ENCODE results near the gene ETNK1. TPM values are rescaled to one million over a fixed set of nuclear protein-coding genes. Genes with fewer than 3 reads are reported as not detected.

ETNK1 gene
- total RNA-seq, 1 donor from 2014 or later = 32.8 TPM

- Mint-ChIP-seq H3K4me1 (ENCODE audit: low read depth) (peaks cover 24% of the 10 kb centered on the region), H3K36me3 (ENCODE audit: low read depth) (no peaks in the 10 kb centered on the region), H3K27ac (ENCODE audit: unreplicated experiment) (no peak overlapping the region), H3K4me3 (ENCODE audit: unreplicated experiment) (no peak overlapping the region), H3K27me3 (ENCODE audit: low read depth) (no peaks in the 10 kb centered on the region), H3K9me3 (ENCODE audit: low read depth) (peaks cover 3% of the 10 kb centered on the region)
- no peak for TF ChIP-seq CTCF (IDR thresholded peaks at IDR 0.05)
- no peak for DNase-seq (ENCODE audit: low spot score)
Measured at GRCh38 chr12:22733756-22734155, 108.8 kb downstream of the ETNK1 start.

GRCh38 chr12:22738945-22739344 is 114.0 kb downstream of the ETNK1 start:
- H3K4me1 Mint-ChIP-seq (ENCODE audit: low read depth) = no peaks in the 10 kb centered on the region
- no peaks in the 10 kb centered on the region for H3K27me3 Mint-ChIP-seq (ENCODE audit: low read depth)
- H3K4me3 Mint-ChIP-seq (ENCODE audit: unreplicated experiment) = no peak overlapping the region
- DNase-seq (ENCODE audit: low spot score) = no peak
- no peak overlapping the region for H3K27ac Mint-ChIP-seq (ENCODE audit: unreplicated experiment)
- no peak for TF ChIP-seq CTCF (IDR thresholded peaks at IDR 0.05)
- no peaks in the 10 kb centered on the region for H3K36me3 Mint-ChIP-seq (ENCODE audit: low read depth)
- H3K9me3 Mint-ChIP-seq (ENCODE audit: low read depth) = peaks cover 3% of the 10 kb centered on the region

Other genes starting within 250 kb of the ETNK1 start
- gene C2CD5, start 80.6 kb upstream of the ETNK1 start, total RNA-seq = 17.1 to 30.5 TPM (median 17.3 TPM) in 3 replicates

All from chondrocyte (in vitro differentiated cells).